ENCODE data around the gene KBTBD12.

DNA sequence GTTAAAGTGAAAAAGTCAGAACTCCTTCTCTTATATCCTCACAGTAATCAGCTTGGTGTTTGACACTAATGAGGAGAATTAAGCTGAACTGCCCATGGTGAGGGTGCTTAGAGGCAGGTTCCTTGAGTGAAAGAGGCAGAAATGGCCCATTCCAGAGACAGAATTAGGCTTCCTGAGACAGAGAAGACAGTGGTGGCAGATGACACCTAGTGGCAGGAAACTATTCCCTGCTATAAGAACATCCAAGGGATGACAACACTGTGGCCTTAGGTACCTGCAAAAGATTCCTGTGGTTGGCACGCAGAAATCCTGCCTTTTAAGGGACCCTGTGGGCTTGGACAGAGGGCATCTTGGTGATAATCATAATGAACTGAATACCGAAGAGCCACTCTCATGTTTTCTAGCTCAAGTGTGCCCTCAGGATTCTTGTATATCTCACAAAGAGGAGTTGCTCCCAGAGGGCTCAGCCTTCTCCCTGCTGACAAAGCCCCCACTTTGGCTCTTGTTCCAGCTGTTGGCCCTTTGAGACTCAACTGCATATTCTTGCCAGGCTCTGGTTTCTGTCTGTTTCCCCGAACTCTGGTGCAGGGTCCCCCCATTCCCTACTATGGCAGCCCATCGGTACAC is 56.0 kb downstream of the KBTBD12 start:
- TF ChIP-seq, protein P1, sequence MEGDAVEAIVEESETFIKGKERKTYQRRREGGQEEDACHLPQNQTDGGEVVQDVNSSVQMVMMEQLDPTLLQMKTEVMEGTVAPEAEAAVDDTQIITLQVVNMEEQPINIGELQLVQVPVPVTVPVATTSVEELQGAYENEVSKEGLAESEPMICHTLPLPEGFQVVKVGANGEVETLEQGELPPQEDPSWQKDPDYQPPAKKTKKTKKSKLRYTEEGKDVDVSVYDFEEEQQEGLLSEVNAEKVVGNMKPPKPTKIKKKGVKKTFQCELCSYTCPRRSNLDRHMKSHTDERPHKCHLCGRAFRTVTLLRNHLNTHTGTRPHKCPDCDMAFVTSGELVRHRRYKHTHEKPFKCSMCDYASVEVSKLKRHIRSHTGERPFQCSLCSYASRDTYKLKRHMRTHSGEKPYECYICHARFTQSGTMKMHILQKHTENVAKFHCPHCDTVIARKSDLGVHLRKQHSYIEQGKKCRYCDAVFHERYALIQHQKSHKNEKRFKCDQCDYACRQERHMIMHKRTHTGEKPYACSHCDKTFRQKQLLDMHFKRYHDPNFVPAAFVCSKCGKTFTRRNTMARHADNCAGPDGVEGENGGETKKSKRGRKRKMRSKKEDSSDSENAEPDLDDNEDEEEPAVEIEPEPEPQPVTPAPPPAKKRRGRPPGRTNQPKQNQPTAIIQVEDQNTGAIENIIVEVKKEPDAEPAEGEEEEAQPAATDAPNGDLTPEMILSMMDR (IDR thresholded peaks at IDR 0.05; ENCODE audit: poor library complexity): peak; percentile 74
- no peak for TF ChIP-seq EZH2phosphoT487 (IDR thresholded peaks at IDR 0.05; ENCODE audit: low read depth, severe bottlenecking, unreplicated experiment)
